Gastrocnemius medialis (tissue), 4 donors: ENCODE data around the gene FGFRL1.

Source experiments
- CTCF ChIP-seq, 5 experiments: fragments of 450-650 bp in 3 of 5; fragments of 200-600 bp in 2 of 5; sonication (generic) in 2 of 5; IDR thresholded peaks in 4 of 5; conservative IDR thresholded peaks in 1 of 5; 1 replicate in 4 of 5; 2 replicates in 1 of 5; pipeline ENCODE4 v1.5.1; 2016 to 2019; ENCODE audit warnings: antibody characterized with exemption in 5 of 5, mild to moderate bottlenecking in 3 of 5, moderate library complexity in 3 of 5
- POLR2A ChIP-seq, 2 donors: fragments of 450-650 bp; IDR thresholded peaks; one replicate each; pipeline ENCODE4 v1.6.1; 2017; ENCODE audit warnings: antibody characterized with exemption in 2 of 2, mild to moderate bottlenecking in 2 of 2, moderate library complexity in 2 of 2

DNA sequence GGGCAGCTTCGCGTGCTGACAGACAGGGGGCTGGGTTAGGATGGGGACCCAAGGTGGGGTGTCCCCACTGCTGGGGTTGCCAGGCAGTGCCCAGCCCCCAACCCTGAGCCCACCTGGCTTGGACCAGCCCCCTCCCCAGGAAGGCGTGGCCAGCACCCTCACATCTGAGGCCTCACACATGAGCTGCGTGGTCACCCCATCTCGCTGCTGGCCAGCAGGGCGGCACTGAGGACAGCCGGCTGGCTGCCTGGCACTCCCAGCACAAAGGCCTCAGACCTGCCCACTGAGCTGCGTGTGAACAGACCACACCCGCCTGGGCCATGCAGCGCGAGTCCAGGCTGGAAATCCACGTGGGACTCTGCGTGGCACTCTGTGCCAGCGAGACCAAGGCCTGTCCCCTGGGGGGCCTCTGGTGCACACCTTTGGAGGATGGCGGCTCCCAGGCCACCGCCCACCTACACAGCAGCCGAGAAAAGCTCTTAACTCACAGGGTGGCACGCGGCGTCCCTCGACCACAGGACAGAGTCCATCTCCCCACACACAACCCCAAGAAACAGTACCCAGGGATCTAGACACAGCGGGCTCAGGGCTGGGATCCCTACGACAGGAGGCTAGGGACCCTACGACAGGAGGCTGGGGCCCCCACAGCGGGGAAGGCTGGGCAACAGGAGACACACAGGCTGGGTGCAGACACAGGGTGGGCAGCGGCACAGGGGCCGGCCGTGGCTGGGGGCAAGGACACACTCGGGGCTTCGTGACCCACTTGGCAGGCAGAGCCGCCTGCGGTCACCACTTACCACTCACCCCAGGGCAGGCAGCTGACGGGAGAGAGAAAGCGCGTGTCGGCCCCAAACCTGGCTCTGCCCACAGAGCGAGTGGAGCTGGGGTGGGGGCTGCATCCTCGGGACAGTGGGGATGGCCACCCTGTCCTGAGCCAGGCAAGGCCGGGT, 47.9 kb upstream of the FGFRL1 start:
- TF ChIP-seq CTCF (IDR thresholded peaks at IDR 0.05 in 4 of 5, conservative IDR thresholded peaks at IDR 0.05 in 1 of 5) = no peak
- no peak for TF ChIP-seq POLR2A (IDR thresholded peaks at IDR 0.05)
